ENCODE results near the gene ZGLP1. TPM values are rescaled to one million over a fixed set of nuclear protein-coding genes. Genes with fewer than 3 reads are reported as not detected.

The ZGLP1 gene
- total and polyA plus RNA-seq, 9 donors: 1.9 to 5.6 (median 3.8) TPM

GRCh38 chr19:10328558-10329429, 19.2 kb upstream of the ZGLP1 start:
- Histone ChIP-seq H3K27me3 (ENCODE audit: control insufficient read depth, insufficient read depth, low read length) (no peaks in the 10 kb centered on the region), H3K36me3 (ENCODE audit: control insufficient read depth, insufficient read depth, low read length) (peaks cover 56% of the 10 kb centered on the region), H3K27ac (ENCODE audit: low read length) (no peak overlapping the region), H3K4me1 (ENCODE audit: control insufficient read depth, insufficient read depth, low read length) (peaks cover 10% of the 10 kb centered on the region), H3K9me3 (replicated peaks; ENCODE audit: control insufficient read depth, low read depth, low read length) (no peaks in the 10 kb centered on the region), H3K4me3 (ENCODE audit: low read length) (no peak overlapping the region)
- no peak for DNase-seq
- 95% methylated on average over 41 of the region's 41 CpGs for WGBS (ENCODE audit: insufficient coverage)

- no peaks in the 10 kb centered on the region for H3K27me3 ChIP-seq (ENCODE audit: control insufficient read depth, insufficient read depth, low read length)
- no peaks in the 10 kb centered on the region for H3K9me3 ChIP-seq (replicated peaks; ENCODE audit: control insufficient read depth, low read depth, low read length)
- peaks cover 8% of the 10 kb centered on the region for H3K4me1 ChIP-seq (ENCODE audit: control insufficient read depth, insufficient read depth, low read length)
- WGBS (ENCODE audit: insufficient coverage): 93% methylated on average over 7 of the region's 7 CpGs
- H3K4me3 ChIP-seq (ENCODE audit: low read length): no peak overlapping the region
- peaks cover 66% of the 10 kb centered on the region for H3K36me3 ChIP-seq (ENCODE audit: control insufficient read depth, insufficient read depth, low read length)
- H3K27ac ChIP-seq (ENCODE audit: low read length): no peak overlapping the region
- DNase-seq: no peak
These were observed 18.2 kb upstream of the ZGLP1 start for GRCh38 chr19:10327793-10328192.

GRCh38 chr19:10325732-10326131, 16.1 kb upstream of the ZGLP1 start:
- no peak for DNase-seq
- no peak overlapping the region for H3K27ac ChIP-seq (ENCODE audit: low read length)
- H3K4me3 ChIP-seq (ENCODE audit: low read length): no peak overlapping the region
- no peaks in the 10 kb centered on the region for H3K9me3 ChIP-seq (replicated peaks; ENCODE audit: control insufficient read depth, low read depth, low read length)
- H3K27me3 ChIP-seq (ENCODE audit: control insufficient read depth, insufficient read depth, low read length): no peaks in the 10 kb centered on the region
- 80% methylated on average over 4 of the region's 8 CpGs for WGBS (ENCODE audit: insufficient coverage)
- H3K36me3 ChIP-seq (ENCODE audit: control insufficient read depth, insufficient read depth, low read length): peaks cover 86% of the 10 kb centered on the region
- H3K4me1 ChIP-seq (ENCODE audit: control insufficient read depth, insufficient read depth, low read length): no peaks in the 10 kb centered on the region

- peaks cover 83% of the 10 kb centered on the region for H3K36me3 ChIP-seq (ENCODE audit: control insufficient read depth, insufficient read depth, low read length)
- H3K4me3 ChIP-seq (ENCODE audit: low read length): no peak overlapping the region
- no peaks in the 10 kb centered on the region for H3K27me3 ChIP-seq (ENCODE audit: control insufficient read depth, insufficient read depth, low read length)
- H3K9me3 ChIP-seq (replicated peaks; ENCODE audit: control insufficient read depth, low read depth, low read length): no peaks in the 10 kb centered on the region
- DNase-seq: no peak
- WGBS (ENCODE audit: insufficient coverage): 89% methylated on average over 10 of the region's 19 CpGs
- H3K4me1 ChIP-seq (ENCODE audit: control insufficient read depth, insufficient read depth, low read length): no peaks in the 10 kb centered on the region
- no peak overlapping the region for H3K27ac ChIP-seq (ENCODE audit: low read length)
These were observed 12.5 kb upstream of the ZGLP1 start for GRCh38 chr19:10321874-10322835.

GRCh38 chr19:10321417-10321797, 11.8 kb upstream of the ZGLP1 start:
- H3K4me3 ChIP-seq (ENCODE audit: low read length): no peak overlapping the region
- peaks cover 81% of the 10 kb centered on the region for H3K36me3 ChIP-seq (ENCODE audit: control insufficient read depth, insufficient read depth, low read length)
- no peak overlapping the region for H3K27ac ChIP-seq (ENCODE audit: low read length)
- DNase-seq: no peak
- 86% methylated on average over 8 of the region's 11 CpGs for WGBS (ENCODE audit: insufficient coverage)
- no peaks in the 10 kb centered on the region for H3K9me3 ChIP-seq (replicated peaks; ENCODE audit: control insufficient read depth, low read depth, low read length)
- no peaks in the 10 kb centered on the region for H3K27me3 ChIP-seq (ENCODE audit: control insufficient read depth, insufficient read depth, low read length)
- H3K4me1 ChIP-seq (ENCODE audit: control insufficient read depth, insufficient read depth, low read length): no peaks in the 10 kb centered on the region

GRCh38 chr19:10320602-10321416, 11.2 kb upstream of the ZGLP1 start:
- Histone ChIP-seq H3K4me3 (ENCODE audit: low read length) (no peak overlapping the region), H3K9me3 (replicated peaks; ENCODE audit: control insufficient read depth, low read depth, low read length) (no peaks in the 10 kb centered on the region), H3K4me1 (ENCODE audit: control insufficient read depth, insufficient read depth, low read length) (peaks cover 3% of the 10 kb centered on the region), H3K36me3 (ENCODE audit: control insufficient read depth, insufficient read depth, low read length) (peaks cover 78% of the 10 kb centered on the region), H3K27ac (ENCODE audit: low read length) (no peak overlapping the region), H3K27me3 (ENCODE audit: control insufficient read depth, insufficient read depth, low read length) (no peaks in the 10 kb centered on the region)
- DNase-seq: no peak
- 85% methylated on average over 19 of the region's 32 CpGs for WGBS (ENCODE audit: insufficient coverage)

- H3K4me3 ChIP-seq (ENCODE audit: low read length): no peak overlapping the region
- H3K27me3 ChIP-seq (ENCODE audit: control insufficient read depth, insufficient read depth, low read length): no peaks in the 10 kb centered on the region
- peaks cover 65% of the 10 kb centered on the region for H3K36me3 ChIP-seq (ENCODE audit: control insufficient read depth, insufficient read depth, low read length)
- DNase-seq: no peak
- 87% methylated on average over 10 of the region's 13 CpGs for WGBS (ENCODE audit: insufficient coverage)
- H3K4me1 ChIP-seq (ENCODE audit: control insufficient read depth, insufficient read depth, low read length): peaks cover 3% of the 10 kb centered on the region
- H3K27ac ChIP-seq (ENCODE audit: low read length): no peak overlapping the region
- H3K9me3 ChIP-seq (replicated peaks; ENCODE audit: control insufficient read depth, low read depth, low read length): no peaks in the 10 kb centered on the region
These were observed 9.4 kb upstream of the ZGLP1 start for GRCh38 chr19:10318807-10319682.

- peaks cover 55% of the 10 kb centered on the region for H3K36me3 ChIP-seq (ENCODE audit: control insufficient read depth, insufficient read depth, low read length)
- H3K4me1 ChIP-seq (ENCODE audit: control insufficient read depth, insufficient read depth, low read length): peaks cover 3% of the 10 kb centered on the region
- no peak overlapping the region for H3K27ac ChIP-seq (ENCODE audit: low read length)
- WGBS (ENCODE audit: insufficient coverage): 93% methylated on average over 10 of the region's 15 CpGs
- H3K9me3 ChIP-seq (replicated peaks; ENCODE audit: control insufficient read depth, low read depth, low read length): no peaks in the 10 kb centered on the region
- no peak for DNase-seq
- no peak overlapping the region for H3K4me3 ChIP-seq (ENCODE audit: low read length)
- H3K27me3 ChIP-seq (ENCODE audit: control insufficient read depth, insufficient read depth, low read length): no peaks in the 10 kb centered on the region
These were observed 8.3 kb upstream of the ZGLP1 start for GRCh38 chr19:10317857-10318462.
